SK-N-SH treated with all-trans-retinoic acid at 6 μM for 48 hours (cell line): ENCODE data around the gene ALOX12.

Source experiments
- ATAC-seq: fragments of 200-7000 bp; cut with Tn5 transposase; 3 replicates; pipeline ENCODE4 v1.9.1; 2020; ENCODE audit warnings: mild to moderate bottlenecking, moderate library complexity
- ARNTL ChIP-seq: fragments of 450-650 bp; formaldehyde crosslinking; IDR thresholded peaks from 2 replicates; pipeline ENCODE4 v1.5.0; 2020; ENCODE audit warnings: low read depth, mild to moderate bottlenecking, moderate library complexity, borderline replicate concordance
- BACH2 ChIP-seq: fragments of 250-450 bp; sonication (Bioruptor Pico); IDR thresholded peaks from 2 replicates; pipeline ENCODE4 v1.9.0; 2021; ENCODE audit warnings: mild to moderate bottlenecking, borderline replicate concordance
- CREB5 ChIP-seq: fragments of 250-450 bp; sonication (Bioruptor Pico); IDR thresholded peaks from 2 replicates; pipeline ENCODE4 v1.5.1; 2020; ENCODE audit warnings: low read depth, mild to moderate bottlenecking, moderate library complexity
- CSDC2 ChIP-seq: fragments of 250-450 bp; sonication (Bioruptor Pico); IDR thresholded peaks from 2 replicates; pipeline ENCODE4 v1.5.0; 2020; ENCODE audit warnings: mild to moderate bottlenecking, moderate library complexity
- CSRNP3 ChIP-seq: fragments of 250-450 bp; sonication (Bioruptor Pico); IDR thresholded peaks from 2 replicates; pipeline ENCODE4 v1.5.1; 2021; ENCODE audit warnings: mild to moderate bottlenecking, moderate library complexity
- ESRRG ChIP-seq: fragments of 250-450 bp; sonication (Bioruptor Pico); IDR thresholded peaks from 2 replicates; pipeline ENCODE4 v1.6.1; 2021; ENCODE audit warnings: mild to moderate bottlenecking
- GLIS3 ChIP-seq: fragments of 250-450 bp; sonication (Bioruptor Pico); IDR thresholded peaks from 2 replicates; pipeline ENCODE4 v1.5.0; 2020; ENCODE audit warnings: mild to moderate bottlenecking, moderate library complexity
- ISL1 ChIP-seq: fragments of 250-450 bp; sonication (Bioruptor Pico); IDR thresholded peaks from 2 replicates; pipeline ENCODE4 v2.1.2; 2022; ENCODE audit warnings: mild to moderate bottlenecking, moderate library complexity
- PATZ1 ChIP-seq: fragments of 250-450 bp; sonication (Bioruptor Pico); IDR thresholded peaks from 2 replicates; pipeline ENCODE4 v1.8.0; 2020; ENCODE audit warnings: mild to moderate bottlenecking, moderate library complexity, borderline replicate concordance
- POU6F1 ChIP-seq: fragments of 250-450 bp; sonication (Bioruptor Pico); IDR thresholded peaks from 2 replicates; pipeline ENCODE4 v1.8.0; 2021; ENCODE audit warnings: low read depth, mild to moderate bottlenecking, moderate library complexity, borderline replicate concordance
- SNAI2 ChIP-seq: fragments of 250-450 bp; sonication (Bioruptor Pico); IDR thresholded peaks from 2 replicates; pipeline ENCODE4 v1.5.0; 2020; ENCODE audit warnings: mild to moderate bottlenecking, moderate library complexity
- TOX ChIP-seq: fragments of 250-450 bp; sonication (Bioruptor Pico); IDR thresholded peaks from 2 replicates; pipeline ENCODE4 v1.8.0; 2021; ENCODE audit warnings: mild to moderate bottlenecking, moderate library complexity, borderline replicate concordance
- TSHZ2 ChIP-seq: fragments of 250-450 bp; sonication (Bioruptor Pico); IDR thresholded peaks from 2 replicates; pipeline ENCODE4 v1.5.0; 2020; ENCODE audit warnings: mild to moderate bottlenecking, moderate library complexity
- ZC3H10 ChIP-seq: fragments of 250-450 bp; sonication (Bioruptor Pico); IDR thresholded peaks from 2 replicates; pipeline ENCODE4 v1.5.1; 2021; ENCODE audit warnings: mild to moderate bottlenecking, moderate library complexity
- ZFP3 ChIP-seq: fragments of 250-450 bp; sonication (Bioruptor Pico); IDR thresholded peaks from 2 replicates; pipeline ENCODE4 v1.5.0; 2020; ENCODE audit warnings: mild to moderate bottlenecking, moderate library complexity
- ZFP30 ChIP-seq: fragments of 450-650 bp; formaldehyde crosslinking; IDR thresholded peaks from 2 replicates; pipeline ENCODE4 v1.5.0; 2022; ENCODE audit warnings: mild to moderate bottlenecking, moderate library complexity
- ZNF565 ChIP-seq: fragments of 450-650 bp; formaldehyde crosslinking; conservative IDR thresholded peaks from 2 replicates; pipeline ENCODE4 v1.5.0; 2020; ENCODE audit warnings: low read depth, mild to moderate bottlenecking, moderate library complexity
- ZNF8 ChIP-seq: fragments of 450-650 bp; formaldehyde crosslinking; IDR thresholded peaks from 2 replicates; pipeline ENCODE4 v1.5.0; 2020; ENCODE audit warnings: mild to moderate bottlenecking, moderate library complexity

ALOX12 gene

GRCh38 chr17:7026471-7027115 lies 30.7 kb downstream of the ALOX12 start (continued):
- TF ChIP-seq CREB5 (CRISPR knock-in tag), result no peak

- no peak for ATAC-seq
- TF ChIP-seq TOX (CRISPR knock-in tag) (no peak), ZNF8 (CRISPR knock-in tag) (no peak), TSHZ2 (CRISPR knock-in tag) (no peak), CREB5 (CRISPR knock-in tag) (no peak), GLIS3 (CRISPR knock-in tag) (no peak), ZC3H10 (CRISPR knock-in tag) (no peak), SNAI2 (no peak), ARNTL (CRISPR knock-in tag) (no peak), CSDC2 (CRISPR knock-in tag) (no peak), CSRNP3 (CRISPR knock-in tag) (no peak), ISL1 (CRISPR knock-in tag) (no peak), ZNF565 (CRISPR knock-in tag) (no peak), ESRRG (CRISPR knock-in tag) (no peak), POU6F1 (CRISPR knock-in tag) (no peak), ZFP3 (CRISPR knock-in tag) (no peak), BACH2 (CRISPR knock-in tag) (no peak), PATZ1 (no peak), ZFP30 (CRISPR knock-in tag) (no peak)
These were observed 31.5 kb downstream of the ALOX12 start for GRCh38 chr17:7027335-7027734.

- ATAC-seq, result no peak
- TF ChIP-seq PATZ1 (no peak), POU6F1 (CRISPR knock-in tag) (no peak), ARNTL (CRISPR knock-in tag) (no peak), GLIS3 (CRISPR knock-in tag) (no peak), BACH2 (CRISPR knock-in tag) (no peak), ZFP30 (CRISPR knock-in tag) (no peak)
These were observed 33.2 kb downstream of the ALOX12 start for GRCh38 chr17:7029096-7029495.
